Measurements from ENCODE around the gene DLG2.

The DLG2 gene

GRCh38 chr11:83568516-83568915 is 2058.6 kb downstream of the DLG2 start:
- no peak for DNase-seq (ENCODE audit: low read depth)
- no peak overlapping the region for H3K4me3 ChIP-seq (ENCODE audit: low read depth, low read length)
- no peak for TF ChIP-seq CTCF (IDR thresholded peaks at IDR 0.05; ENCODE audit: low read depth, low read length, missing control alignments)

- no peak overlapping the region for H3K4me3 ChIP-seq (ENCODE audit: low read depth, low read length)
- TF ChIP-seq CTCF (IDR thresholded peaks at IDR 0.05; ENCODE audit: low read depth, low read length, missing control alignments) = no peak
- no peak for DNase-seq (ENCODE audit: low read depth)
Measured at GRCh38 chr11:83566950-83567349, 2060.2 kb downstream of the DLG2 start.

GRCh38 chr11:83564870-83565269 is 2062.3 kb downstream of the DLG2 start:
- TF ChIP-seq CTCF (IDR thresholded peaks at IDR 0.05; ENCODE audit: low read depth, low read length, missing control alignments) = no peak

GRCh38 chr11:83558281-83558680 is 2068.9 kb downstream of the DLG2 start:
- no peak for TF ChIP-seq CTCF (IDR thresholded peaks at IDR 0.05; ENCODE audit: low read depth, low read length, missing control alignments)
- H3K4me3 ChIP-seq (ENCODE audit: low read depth, low read length) = no peak overlapping the region
- no peak for DNase-seq (ENCODE audit: low read depth)

More at GRCh38 chr11:83564870-83565269, 2062.3 kb downstream of the DLG2 start:
- no peak overlapping the region for H3K4me3 ChIP-seq (ENCODE audit: low read depth, low read length)
- no peak for DNase-seq (ENCODE audit: low read depth)

- TF ChIP-seq CTCF (IDR thresholded peaks at IDR 0.05; ENCODE audit: low read depth, low read length, missing control alignments) = no peak
- no peak for DNase-seq (ENCODE audit: low read depth)
- no peak overlapping the region for H3K4me3 ChIP-seq (ENCODE audit: low read depth, low read length)
Measured at GRCh38 chr11:83557653-83558052, 2069.5 kb downstream of the DLG2 start.

GRCh38 chr11:83554876-83555275 is 2072.3 kb downstream of the DLG2 start:
- no peak for DNase-seq (ENCODE audit: low read depth)
- TF ChIP-seq CTCF (IDR thresholded peaks at IDR 0.05; ENCODE audit: low read depth, low read length, missing control alignments) = no peak
- H3K4me3 ChIP-seq (ENCODE audit: low read depth, low read length) = no peak overlapping the region

GRCh38 chr11:83549984-83550667 is 2077.0 kb downstream of the DLG2 start:
- no peak overlapping the region for H3K4me3 ChIP-seq (ENCODE audit: low read depth, low read length)
- DNase-seq (ENCODE audit: low read depth) = no peak
- no peak for TF ChIP-seq CTCF (IDR thresholded peaks at IDR 0.05; ENCODE audit: low read depth, low read length, missing control alignments)

Measured in GM12864 (cell line).